Stimulated activated CD4-positive, alpha-beta T cell treated with anti-CD3 and anti-CD28 coated beads, Interleukin-15, amount 100 ng/mL, for 48 hours (primary cell): ENCODE results near the gene GRID2.

Source experiments
- DNase-seq, 2 donors: peaks; one replicate each; pipeline ENCODE4 v3.0.0-alpha.2; 2020; ENCODE audit warnings: low read depth in 2 of 2

GRID2 gene

GRCh38 chr4:93809773-93810172 lies 1506.0 kb downstream of the GRID2 start:
- no peak for DNase-seq

- DNase-seq, result no peak
Measured at GRCh38 chr4:93810340-93810992, 1506.7 kb downstream of the GRID2 start.

GRCh38 chr4:93813092-93813491 lies 1509.3 kb downstream of the GRID2 start:
- DNase-seq, result no peak

- no peak for DNase-seq
Measured at GRCh38 chr4:93814141-93814540, 1510.4 kb downstream of the GRID2 start.

GRCh38 chr4:93814722-93815121 lies 1511.0 kb downstream of the GRID2 start:
- DNase-seq, result no peak
